ENCODE data around the gene ZSCAN12.
A peak's percentile ranks its signal among the peaks of the same experiment; 100 is the strongest.
"Not testable (repeated sequence)": the region's sequence is repeated elsewhere in the genome, so short reads cannot be mapped to it uniquely, and the experiment has no call there.

The ZSCAN12 gene

GRCh38 chr6:28393912-28394662, 5.5 kb downstream of the ZSCAN12 start:
- no peak for DNase-seq

- DNase-seq, result no peak
Measured at GRCh38 chr6:28390688-28391087, 8.9 kb downstream of the ZSCAN12 start.

GRCh38 chr6:28384143-28384533, 15.4 kb downstream of the ZSCAN12 start:
- DNase-seq, result no peak

GRCh38 chr6:28383235-28384142, 16.1 kb downstream of the ZSCAN12 start:
- peak; percentile 86 to 89 for DNase-seq

- DNase-seq, result no peak
Measured at GRCh38 chr6:28380381-28380780, 19.2 kb downstream of the ZSCAN12 start.

- no peak for DNase-seq
Measured at GRCh38 chr6:28378644-28379043, 20.9 kb downstream of the ZSCAN12 start.

GRCh38 chr6:28377879-28378278, 21.7 kb downstream of the ZSCAN12 start:
- no peak for DNase-seq

GRCh38 chr6:28373925-28374324, 25.6 kb downstream of the ZSCAN12 start:
- DNase-seq, result no peak

GRCh38 chr6:28371706-28372451, 27.7 kb downstream of the ZSCAN12 start:
- no peak for DNase-seq

GRCh38 chr6:28371280-28371679, 28.3 kb downstream of the ZSCAN12 start:
- no peak for DNase-seq

GRCh38 chr6:28370440-28370839, 29.1 kb downstream of the ZSCAN12 start:
- no peak for DNase-seq

GRCh38 chr6:28369463-28369862, 30.1 kb downstream of the ZSCAN12 start:
- no peak for DNase-seq

- DNase-seq, result peak; percentile 57 to 66
Measured at GRCh38 chr6:28368522-28368921, 31.0 kb downstream of the ZSCAN12 start.

- DNase-seq, result not testable (repeated sequence)
Measured at GRCh38 chr6:28365590-28365989, 34.0 kb downstream of the ZSCAN12 start.

GRCh38 chr6:28360961-28361360, 38.6 kb downstream of the ZSCAN12 start:
- DNase-seq, result no peak

GRCh38 chr6:28359562-28359961, 40.0 kb downstream of the ZSCAN12 start:
- DNase-seq, result not testable (repeated sequence)

- no peak for DNase-seq
Measured at GRCh38 chr6:28357036-28357435, 42.5 kb downstream of the ZSCAN12 start.

GRCh38 chr6:28356666-28357020, 42.9 kb downstream of the ZSCAN12 start:
- no peak for DNase-seq

GRCh38 chr6:28355743-28356665, 43.5 kb downstream of the ZSCAN12 start:
- peak; percentile 75 to 96 for DNase-seq

- no peak for DNase-seq
Measured at GRCh38 chr6:28354688-28355554, 44.6 kb downstream of the ZSCAN12 start.
